BLaER1 (cell line): ENCODE measurements around the gene RNF183.
A peak's percentile ranks its signal among the peaks of the same experiment; 100 is the strongest.

Experiments used
- H3K27ac ChIP-seq: shearing (Covaris generic); formaldehyde crosslinking; 2 replicates; pipeline ENCODE4 v1.8.1; 2022
- H3K27me3 ChIP-seq: shearing (Covaris generic); formaldehyde crosslinking; 2 replicates; pipeline ENCODE4 v1.8.1; 2022
- H3K36me3 ChIP-seq: shearing (Covaris generic); formaldehyde crosslinking; 2 replicates; pipeline ENCODE4 v1.8.1; 2022
- H3K4me1 ChIP-seq: shearing (Covaris generic); formaldehyde crosslinking; 2 replicates; pipeline ENCODE4 v1.8.1; 2022
- H3K4me2 ChIP-seq: shearing (Covaris generic); formaldehyde crosslinking; 2 replicates; pipeline ENCODE4 v1.8.1; 2022
- H3K4me3 ChIP-seq: shearing (Covaris generic); formaldehyde crosslinking; 2 replicates; pipeline ENCODE4 v1.8.1; 2022
- H3K9ac ChIP-seq: shearing (Covaris generic); formaldehyde crosslinking; 2 replicates; pipeline ENCODE4 v1.8.1; 2022
- H3K9me3 ChIP-seq: shearing (Covaris generic); formaldehyde crosslinking; 2 replicates; pipeline ENCODE4 v1.8.1; 2022
- H4K20me1 ChIP-seq: shearing (Covaris generic); formaldehyde crosslinking; 2 replicates; pipeline ENCODE4 v1.8.1; 2022
- Cebpa-rat ChIP-seq: shearing (Covaris generic); IDR thresholded peaks from 2 replicates; pipeline ENCODE4 v1.8.1; 2022

RNF183 gene

GRCh38 chr9:113302792-113303418 is at the start of gene RNF183:
Gene RNF183, minus strand, starts transcription at chr9:113303376. Its CDS starts 5,192 bp downstream, at chr9:113298184.
- 0 out of 2 replicates have a peak within 1 kb of the TSS, but pooled peaks have one; percentile 12 for H3K9ac ChIP-seq
- no peaks in the 10 kb centered on the region for H3K36me3 ChIP-seq
- H3K4me2 ChIP-seq: no peak within 1 kb of the TSS
- no peaks in the 10 kb centered on the region for H3K27me3 ChIP-seq
- H3K4me3 ChIP-seq: no peak within 1 kb of the TSS
- no peaks in the 10 kb centered on the region for H3K9me3 ChIP-seq
- TF ChIP-seq Cebpa-rat: no peak
- no peaks in the 10 kb centered on the region for H4K20me1 ChIP-seq
- H3K27ac ChIP-seq: no peak within 1 kb of the TSS
- H3K4me1 ChIP-seq: peaks cover 8% of the 10 kb centered on the region

- Histone ChIP-seq H3K4me1 (peaks cover 28% of the 10 kb centered on the region), H3K27ac (no peak overlapping the region), H3K9me3 (no peaks in the 10 kb centered on the region), H3K9ac (no peak overlapping the region), H3K4me2 (no peak overlapping the region), H3K27me3 (peaks cover 20% of the 10 kb centered on the region), H3K4me3 (no peak overlapping the region), H3K36me3 (peaks cover 14% of the 10 kb centered on the region; the same call in 1 of the 2 replicates), H4K20me1 (no peaks in the 10 kb centered on the region)
- TF ChIP-seq Cebpa-rat: no peak
These were observed 49.2 kb upstream of the RNF183 start for GRCh38 chr9:113352411-113352810.

GRCh38 chr9:113352006-113352405 is 48.8 kb upstream of the RNF183 start:
- Histone ChIP-seq H3K4me3 (no peak overlapping the region), H3K27me3 (peaks cover 20% of the 10 kb centered on the region), H3K4me1 (peaks cover 28% of the 10 kb centered on the region), H4K20me1 (no peaks in the 10 kb centered on the region), H3K9ac (no peak overlapping the region), H3K36me3 (peaks cover 14% of the 10 kb centered on the region; the same call in 1 of the 2 replicates), H3K4me2 (peak overlapping the region; percentile 85), H3K9me3 (no peaks in the 10 kb centered on the region), H3K27ac (peak overlapping the region; percentile 42; the same call in 1 of the 2 replicates)
- TF ChIP-seq Cebpa-rat: no peak

GRCh38 chr9:113350937-113351336 is 47.8 kb upstream of the RNF183 start:
- Histone ChIP-seq H3K27me3 (peaks cover 20% of the 10 kb centered on the region), H4K20me1 (no peaks in the 10 kb centered on the region), H3K9me3 (no peaks in the 10 kb centered on the region), H3K4me1 (peaks cover 28% of the 10 kb centered on the region), H3K36me3 (peaks cover 10% of the 10 kb centered on the region; the same call in 1 of the 2 replicates), H3K4me2 (peak overlapping the region; percentile 85), H3K4me3 (peak overlapping the region; percentile 79), H3K9ac (peak overlapping the region; percentile 13; the same call in 1 of the 2 replicates), H3K27ac (peak overlapping the region; percentile 67)
- TF ChIP-seq Cebpa-rat: no peak

- no peaks in the 10 kb centered on the region for H4K20me1 ChIP-seq
- H3K9me3 ChIP-seq: no peaks in the 10 kb centered on the region
- H3K27ac ChIP-seq: peak overlapping the region; percentile 67
- no peak for TF ChIP-seq Cebpa-rat
- peaks cover 28% of the 10 kb centered on the region for H3K4me1 ChIP-seq
- H3K27me3 ChIP-seq: peaks cover 20% of the 10 kb centered on the region
- H3K36me3 ChIP-seq: peaks cover 2% of the 10 kb centered on the region; the same call in 1 of the 2 replicates
- peak overlapping the region; percentile 79 for H3K4me3 ChIP-seq
- peak overlapping the region; percentile 85 for H3K4me2 ChIP-seq
- peak overlapping the region; percentile 76 for H3K9ac ChIP-seq
These were observed 47.0 kb upstream of the RNF183 start for GRCh38 chr9:113350107-113350661.

- Histone ChIP-seq H3K9ac (peak within 1 kb of the TSS; percentile 76), H4K20me1 (no peaks in the 10 kb centered on the region), H3K27me3 (peaks cover 20% of the 10 kb centered on the region), H3K4me2 (peak within 1 kb of the TSS; percentile 85), H3K4me3 (peak within 1 kb of the TSS; percentile 79), H3K36me3 (no peaks in the 10 kb centered on the region), H3K9me3 (no peaks in the 10 kb centered on the region), H3K27ac (peak within 1 kb of the TSS; percentile 67), H3K4me1 (peaks cover 29% of the 10 kb centered on the region)
- no peak for TF ChIP-seq Cebpa-rat
These were observed 46.4 kb upstream of the RNF183 start, which contains the start of gene BSPRY for GRCh38 chr9:113349445-113350094. Gene BSPRY, plus strand, starts transcription at chr9:113349541. Its CDS starts 39 bp downstream, at chr9:113349580.

GRCh38 chr9:113349066-113349444 is 45.9 kb upstream of the RNF183 start:
- Histone ChIP-seq H3K27ac (no peak overlapping the region), H3K4me2 (peak overlapping the region; percentile 85), H3K9ac (no peak overlapping the region), H4K20me1 (no peaks in the 10 kb centered on the region), H3K36me3 (no peaks in the 10 kb centered on the region), H3K4me3 (peak overlapping the region; percentile 79), H3K27me3 (peaks cover 20% of the 10 kb centered on the region), H3K4me1 (peaks cover 34% of the 10 kb centered on the region), H3K9me3 (no peaks in the 10 kb centered on the region)
- TF ChIP-seq Cebpa-rat: no peak

- H3K4me2 ChIP-seq: no peak overlapping the region
- H3K27ac ChIP-seq: no peak overlapping the region
- TF ChIP-seq Cebpa-rat: no peak
- peaks cover 40% of the 10 kb centered on the region for H3K4me1 ChIP-seq
- H3K36me3 ChIP-seq: no peaks in the 10 kb centered on the region
- H3K4me3 ChIP-seq: no peak overlapping the region
- no peaks in the 10 kb centered on the region for H4K20me1 ChIP-seq
- H3K9ac ChIP-seq: no peak overlapping the region
- H3K9me3 ChIP-seq: no peaks in the 10 kb centered on the region
- peaks cover 20% of the 10 kb centered on the region for H3K27me3 ChIP-seq
These were observed 45.3 kb upstream of the RNF183 start for GRCh38 chr9:113348437-113348836.

- Histone ChIP-seq H3K9ac (no peak overlapping the region), H3K27ac (no peak overlapping the region), H3K4me3 (no peak overlapping the region), H3K4me1 (peaks cover 25% of the 10 kb centered on the region), H3K9me3 (no peaks in the 10 kb centered on the region), H3K4me2 (no peak overlapping the region), H3K27me3 (peaks cover 20% of the 10 kb centered on the region), H3K36me3 (no peaks in the 10 kb centered on the region), H4K20me1 (no peaks in the 10 kb centered on the region)
- TF ChIP-seq Cebpa-rat: no peak
These were observed 42.5 kb upstream of the RNF183 start for GRCh38 chr9:113345671-113346070.

GRCh38 chr9:113345190-113345589 is 42.0 kb upstream of the RNF183 start:
- H3K4me3 ChIP-seq: no peak overlapping the region
- H3K4me2 ChIP-seq: no peak overlapping the region
- H3K27me3 ChIP-seq: peaks cover 15% of the 10 kb centered on the region
- H3K36me3 ChIP-seq: no peaks in the 10 kb centered on the region
- no peaks in the 10 kb centered on the region for H4K20me1 ChIP-seq
- H3K9me3 ChIP-seq: no peaks in the 10 kb centered on the region
- no peak overlapping the region for H3K27ac ChIP-seq
- H3K9ac ChIP-seq: no peak overlapping the region
- peaks cover 24% of the 10 kb centered on the region for H3K4me1 ChIP-seq
- no peak for TF ChIP-seq Cebpa-rat
